NCI-H146 (cell line): ENCODE measurements around the gene CPO.

Experiments
- DNase-seq: peaks from one replicate; lab custom pipeline; 2025; lab: John Stamatoyannopoulos, UW

CPO gene

DNA sequence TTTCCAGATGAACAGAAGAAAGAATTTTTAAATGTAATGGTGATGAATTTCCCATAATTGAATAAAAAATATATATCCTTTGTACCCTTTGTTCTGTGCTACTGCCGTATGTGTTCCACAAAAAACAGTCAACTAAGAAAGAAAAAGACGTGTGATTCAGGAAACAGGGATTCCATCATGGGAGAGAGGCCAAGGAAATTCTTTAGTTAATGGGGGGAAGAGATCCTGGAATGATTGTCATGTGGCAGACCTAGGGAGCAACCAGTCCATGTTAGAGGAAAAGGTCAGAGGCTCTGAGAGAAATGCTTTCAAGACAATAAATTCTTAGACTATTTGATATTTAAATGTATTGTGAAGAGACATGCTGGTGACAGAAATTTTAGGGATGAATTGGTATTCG is 76.6 kb downstream of the CPO start:
- DNase-seq = no peak
